H1 (cell line): ENCODE measurements around the gene LDLRAD1. TPM values are rescaled to one million over a fixed set of nuclear protein-coding genes. Genes with fewer than 3 reads are reported as not detected.

Source experiments
- CTCF ChIA-PET: fragments of 300-600 bp; sonication (Branson Sonifier 250); formaldehyde crosslinking; loops from one replicate; lab custom pipeline; 2021; ENCODE audit not compliant: partially characterized antibody; lab: Charles Lee
- POLR2A ChIA-PET: fragments of 300-600 bp; sonication (Branson Sonifier 250); formaldehyde crosslinking; loops from one replicate; lab custom pipeline; 2021; ENCODE audit warnings: inconsistent platforms; ENCODE audit not compliant: partially characterized antibody; lab: Charles Lee
- DNase-seq, 2 experiments: peaks; one replicate each; pipeline versions ENCODE4 v3.0.0 to v3.0.0-alpha.2; 2010 to 2022; ENCODE audit warnings: low spot score in 2 of 2, low read depth in 1 of 2, mixed read lengths in 1 of 2
- FAIRE-seq: peaks from 2 replicates; lab custom pipeline; 2011; peaks lifted over from hg19 to GRCh38; lab: Jason Lieb, UNC
- H2AFZ ChIP-seq: 2 replicates; pipeline ENCODE4 v1.8.1; 2012; ENCODE audit warnings: low read length, inconsistent platforms
- H2AK5ac ChIP-seq: 2 replicates; pipeline ENCODE4 v1.6.1; 2013; ENCODE audit warnings: low read depth, low read length
- H2BK120ac ChIP-seq: replicated peaks from 2 replicates; pipeline ENCODE3; 2013; ENCODE audit warnings: low read depth, low read length, inconsistent platforms
- H2BK12ac ChIP-seq: 2 replicates; pipeline ENCODE4 v1.6.1; 2013; ENCODE audit warnings: low read depth, low read length
- H2BK15ac ChIP-seq: 2 replicates; pipeline ENCODE4 v1.6.1; 2013; ENCODE audit warnings: low read length
- H2BK20ac ChIP-seq: 2 replicates; pipeline ENCODE4 v1.6.1; 2013; ENCODE audit warnings: low read length
- H2BK5ac ChIP-seq: 2 replicates; pipeline ENCODE4 v1.6.1; 2013; ENCODE audit warnings: low read depth, low read length
- H3K14ac ChIP-seq: 2 replicates; pipeline ENCODE4 v1.6.1; 2013; ENCODE audit warnings: inconsistent platforms; ENCODE audit not compliant: insufficient read length
- H3K18ac ChIP-seq: 2 replicates; pipeline ENCODE4 v1.6.1; 2013; ENCODE audit warnings: low read length; ENCODE audit errors: extremely low read depth
- H3K23ac ChIP-seq: 2 replicates; pipeline ENCODE4 v1.6.1; 2013; ENCODE audit warnings: inconsistent platforms; ENCODE audit not compliant: insufficient read length
- H3K23me2 ChIP-seq: 2 replicates; pipeline ENCODE4 v1.6.1; 2013; ENCODE audit warnings: low read depth, low read length
- H3K27ac ChIP-seq: 2 replicates; pipeline ENCODE4 v1.6.1; 2011; ENCODE audit warnings: low read depth, low read length, inconsistent platforms
- H3K27me3 ChIP-seq, 4 experiments: replicated peaks in 1 of 4; 1 replicate in 1 of 4; 2 replicates in 3 of 4; pipeline versions ENCODE4 v1.6.1 to v1.8.1; 2011 to 2013; ENCODE audit warnings: low read length in 3 of 4, mild to moderate bottlenecking in 3 of 4, inconsistent platforms in 2 of 4, mixed read lengths in 2 of 4, moderate library complexity in 1 of 4; ENCODE audit not compliant: control insufficient read depth in 3 of 4, insufficient read depth in 3 of 4; ENCODE audit errors: extremely low read depth in 1 of 4
- H3K36me3 ChIP-seq, 4 experiments: 2 replicates each; pipeline versions ENCODE4 v1.6.1 to v1.8.1; 2011 to 2013; ENCODE audit warnings: mild to moderate bottlenecking in 4 of 4, low read length in 3 of 4, moderate library complexity in 2 of 4, control low read depth in 1 of 4, inconsistent platforms in 1 of 4; ENCODE audit not compliant: insufficient read depth in 4 of 4, control insufficient read depth in 2 of 4
- H3K4ac ChIP-seq: replicated peaks from 2 replicates; pipeline ENCODE3; 2013; ENCODE audit warnings: low read length, low read depth, mixed read lengths, inconsistent platforms; ENCODE audit not compliant: insufficient read length
- H3K4me1 ChIP-seq, 4 experiments: replicated peaks in 1 of 4; 1 replicate in 1 of 4; 2 replicates in 3 of 4; pipeline versions ENCODE4 v1.6.1 to v1.8.1; 2011 to 2013; ENCODE audit warnings: low read length in 3 of 4, inconsistent platforms in 2 of 4, mixed read lengths in 1 of 4; ENCODE audit not compliant: insufficient read depth in 4 of 4, control insufficient read depth in 3 of 4
- H3K4me2 ChIP-seq, 2 experiments: 2 replicates each; pipeline versions ENCODE4 v1.6.1 to v1.8.1; 2011 to 2013; ENCODE audit warnings: low read depth in 2 of 2, low read length in 2 of 2, control low read depth in 1 of 2, inconsistent platforms in 1 of 2, mild to moderate bottlenecking in 1 of 2; ENCODE audit not compliant: insufficient read depth in 1 of 2
- H3K4me3 ChIP-seq, 4 experiments: fragments of 200-600, 300-600 bp in 1 of 4; sonication (generic), shearing (Covaris generic), sonication (Bioruptor Twin) in 1 of 4; 2 replicates each; pipeline versions ENCODE4 v1.5.1 to v1.8.1; 2011 to 2016; ENCODE audit warnings: low read length in 4 of 4, low read depth in 3 of 4, control low read depth in 2 of 4, inconsistent platforms in 2 of 4, mild to moderate bottlenecking in 2 of 4, mixed read lengths in 1 of 4, moderate library complexity in 1 of 4; ENCODE audit not compliant: insufficient read depth in 2 of 4; ENCODE audit errors: extremely low read depth in 1 of 4
- H3K56ac ChIP-seq: replicated peaks from 2 replicates; pipeline ENCODE3; 2013; ENCODE audit warnings: low read depth, mild to moderate bottlenecking, mixed read lengths, low read length, inconsistent platforms; ENCODE audit not compliant: insufficient read length
- H3K79me1 ChIP-seq: 2 replicates; pipeline ENCODE4 v1.6.1; 2013; ENCODE audit warnings: low read depth, low read length, control low read depth
- H3K79me2 ChIP-seq, 2 experiments: 2 replicates each; pipeline versions ENCODE4 v1.6.1 to v1.8.1; 2012 to 2013; ENCODE audit warnings: low read length in 2 of 2, mild to moderate bottlenecking in 2 of 2, inconsistent platforms in 1 of 2; ENCODE audit not compliant: insufficient read depth in 2 of 2, control insufficient read depth in 1 of 2
- H3K9ac ChIP-seq, 4 experiments: replicated peaks in 1 of 4; 1 replicate in 1 of 4; 2 replicates in 3 of 4; pipeline versions ENCODE4 v1.6.1 to v1.8.1; 2011 to 2013; ENCODE audit warnings: low read depth in 3 of 4, low read length in 3 of 4, control low read depth in 2 of 4, mild to moderate bottlenecking in 2 of 4, moderate library complexity in 2 of 4, inconsistent platforms in 1 of 4; ENCODE audit errors: extremely low read depth in 1 of 4
- H3K9me3 ChIP-seq, 2 experiments: 2 replicates each; pipeline versions ENCODE4 v1.6.1 to v1.8.1; 2012 to 2013; ENCODE audit warnings: mild to moderate bottlenecking in 2 of 2, moderate library complexity in 2 of 2, control low read depth in 1 of 2, inconsistent platforms in 1 of 2, low read depth in 1 of 2, low read length in 1 of 2, mixed read lengths in 1 of 2; ENCODE audit not compliant: insufficient read depth in 2 of 2
- H4K20me1 ChIP-seq, 2 experiments: replicated peaks in 1 of 2; 2 replicates each; pipeline versions ENCODE3 to v1.8.1; 2011 to 2013; ENCODE audit warnings: inconsistent platforms in 2 of 2, low read length in 2 of 2, mild to moderate bottlenecking in 1 of 2; ENCODE audit not compliant: insufficient read depth in 2 of 2, control insufficient read depth in 1 of 2
- H4K5ac ChIP-seq: 2 replicates; pipeline ENCODE4 v1.6.1; 2013; ENCODE audit warnings: low read length, low read depth, mixed read lengths, inconsistent platforms; ENCODE audit not compliant: insufficient read length
- H4K8ac ChIP-seq: 2 replicates; pipeline ENCODE4 v1.8.0; 2013; ENCODE audit warnings: mild to moderate bottlenecking, moderate library complexity, low read length, inconsistent platforms; ENCODE audit not compliant: insufficient read depth; ENCODE audit errors: extremely low read depth
- H4K91ac ChIP-seq: replicated peaks from 2 replicates; pipeline ENCODE3; 2013; ENCODE audit warnings: low read length, mixed read lengths, inconsistent platforms; ENCODE audit not compliant: insufficient read length
- CHD1 ChIP-seq: IDR thresholded peaks from 2 replicates; pipeline ENCODE4 v1.6.1; 2012; ENCODE audit warnings: low read depth, low read length, improper control_type of control experiment
- EGR1 ChIP-seq: IDR thresholded peaks from 2 replicates; pipeline ENCODE4 v1.6.1; 2011; ENCODE audit warnings: low read depth, low read length, borderline replicate concordance
- EP300 ChIP-seq, 2 experiments: IDR thresholded peaks; 1 replicate in 1 of 2; 2 replicates in 1 of 2; pipeline ENCODE4 v1.6.1; 2011 to 2012; ENCODE audit warnings: low read depth in 2 of 2, low read length in 2 of 2, mild to moderate bottlenecking in 2 of 2, borderline replicate concordance in 1 of 2, inconsistent platforms in 1 of 2, moderate library complexity in 1 of 2
- HDAC2 ChIP-seq, 2 experiments: fragments of 300-600 bp in 1 of 2; sonication (generic) in 1 of 2; IDR thresholded peaks; 2 replicates each; pipeline ENCODE4 v1.6.1; 2011 to 2012; ENCODE audit warnings: low read depth in 2 of 2, low read length in 2 of 2, mild to moderate bottlenecking in 2 of 2, moderate library complexity in 2 of 2, borderline replicate concordance in 1 of 2, inconsistent platforms in 1 of 2
- KDM5A ChIP-seq: fragments of 200-600 bp; IDR thresholded peaks from 2 replicates; pipeline ENCODE4 v1.7.1; 2012; ENCODE audit warnings: mild to moderate bottlenecking, low read length, inconsistent platforms, mixed read lengths
- NRF1 ChIP-seq: IDR thresholded peaks from 2 replicates; pipeline ENCODE4 v1.6.1; 2011; ENCODE audit warnings: mild to moderate bottlenecking, low read depth, low read length, improper control_type of control experiment
- POLR2A ChIP-seq, 2 experiments: IDR thresholded peaks; 1 replicate in 1 of 2; 2 replicates in 1 of 2; pipeline ENCODE4 v1.6.1; 2011; ENCODE audit warnings: low read depth in 2 of 2, low read length in 2 of 2, mild to moderate bottlenecking in 2 of 2; ENCODE audit errors: control extremely low read depth in 1 of 2
- RFX5 ChIP-seq: IDR thresholded peaks from 2 replicates; pipeline ENCODE4 v1.6.1; 2011; ENCODE audit warnings: low read depth, low read length, improper control_type of control experiment, borderline replicate concordance
- SP1 ChIP-seq: IDR thresholded peaks from 2 replicates; pipeline ENCODE4 v1.6.1; 2011; ENCODE audit warnings: low read depth, low read length
- TCF12 ChIP-seq: IDR thresholded peaks from 2 replicates; pipeline ENCODE4 v1.6.1; 2011; ENCODE audit warnings: low read depth, mild to moderate bottlenecking, low read length
- TEAD4 ChIP-seq: IDR thresholded peaks from 2 replicates; pipeline ENCODE4 v1.6.1; 2012; ENCODE audit warnings: low read depth, low read length, inconsistent platforms, mixed read lengths
- WGBS, 2 experiments: shearing (Covaris generic) in 1 of 2; methylation state at CpG; one replicate each; pipeline versions ENCODE4 v1.1.6 to v1.1.7; 2013 to 2015; ENCODE audit warnings: low lambda C conversion rate in 2 of 2, mixed read lengths in 2 of 2, inconsistent platforms in 1 of 2, low coverage in 1 of 2, missing lambda C conversion rate in 1 of 2; ENCODE audit not compliant: insufficient replicate concordance in 2 of 2, insufficient coverage in 1 of 2, insufficient read length in 1 of 2; ENCODE audit errors: extremely low coverage in 1 of 2, missing lambda C conversion rate in 1 of 2; 5-methylcytosine and 5-hydroxymethylcytosine counted together
- polyA plus RNA-seq, 7 experiments: library from polyadenylated mRNA; depleted of rRNA in 3 of 7; stranded (reverse) in 5 of 7; unstranded in 2 of 7; fragments of >200 nt in 5 of 7; fragments of 200-250 nt in 2 of 7; gene quantifications; 1 replicate in 5 of 7; 2 replicates in 1 of 7; 4 replicates in 1 of 7; pipeline versions ENCODE4 v1.2.1 to v1.2.3, GENCODE V29; 2011 to 2013; ENCODE audit warnings: missing spikeins in 2 of 7, mixed read lengths in 2 of 7
- total RNA-seq: library from RNA; stranded (reverse); fragmentation: NEBNext Ultra II Directional; extraction: Animal tissue kit (Norgen Biotek cat#: 25700); gene quantifications from 2 replicates; pipeline ENCODE4 v1.2.1, GENCODE V29; 2021

Gene LDLRAD1
- total and polyA plus RNA-seq, 2 of the 8 experiments (the other 6 are each of a cell fraction or from before 2014, with no cell fraction given): not detected

- ChIA-PET CTCF (interaction anchor here (0.6 to 1.3 kb wide), 5 partner anchors 15 to 260 kb away, joined by 3 read pairs; no protein-coding TSS in a partner anchor), POLR2A (interaction anchor here (0.6 to 2.4 kb wide), 8 partner anchors 8 to 141 kb away, joined by 3 to 10 read pairs (median 4); no protein-coding TSS in a partner anchor)
- peak within 1 kb of the TSS; percentile 90 for H3K27ac ChIP-seq
- H3K9ac ChIP-seq: peak within 1 kb of the TSS; percentile 63 to 82 (median 76)
- H2BK15ac ChIP-seq: no peak within 1 kb of the TSS
- H3K56ac ChIP-seq: peak within 1 kb of the TSS; percentile 81
- no peak within 1 kb of the TSS for H2BK20ac ChIP-seq
- H3K23ac ChIP-seq: no peak within 1 kb of the TSS
- H4K91ac ChIP-seq: peak within 1 kb of the TSS; percentile 40
- H3K18ac ChIP-seq: peak within 1 kb of the TSS; percentile 84; the same call in 1 of the 2 replicates
- H2BK12ac ChIP-seq: no peak within 1 kb of the TSS; the same call in 1 of the 2 replicates
- no peak within 1 kb of the TSS for H2AK5ac ChIP-seq
- H2BK120ac ChIP-seq: no peak within 1 kb of the TSS
- peak within 1 kb of the TSS; percentile 28 for H2BK5ac ChIP-seq
- WGBS, 2 experiments: 1% methylated on average over 58 of the region's 59 CpGs; no CpG with 5 or more reads in 1 of the 2 experiments
- H3K14ac ChIP-seq: no peak within 1 kb of the TSS
- H3K4me3 ChIP-seq: peak within 1 kb of the TSS; percentile 72 to 96 (median 81)
- DNase-seq: peak; percentile 88 to 90
- peak; percentile 50 for FAIRE-seq
- peak within 1 kb of the TSS; percentile 75 to 90 for H3K4me2 ChIP-seq
- peak within 1 kb of the TSS; percentile 43 for H4K5ac ChIP-seq
- peaks cover 0 to 5% (median 3%) of the 10 kb centered on the region in 4 experiments; a peak in 4 of 7 replicates for H3K4me1 ChIP-seq
- no peaks in the 10 kb centered on the region for H4K20me1 ChIP-seq
- no peaks in the 10 kb centered on the region for H3K27me3 ChIP-seq
- H3K36me3 ChIP-seq: no peaks in the 10 kb centered on the region
- H3K79me1 ChIP-seq: peaks cover 2% of the 10 kb centered on the region; the same call in 1 of the 2 replicates
- peak within 1 kb of the TSS; percentile 91; the same call in 1 of the 2 replicates for H4K8ac ChIP-seq
- no peaks in the 10 kb centered on the region for H3K9me3 ChIP-seq
- peak within 1 kb of the TSS; percentile 65 for H2AFZ ChIP-seq
- H3K4ac ChIP-seq: peak within 1 kb of the TSS; percentile 14
- H3K23me2 ChIP-seq: no peaks in the 10 kb centered on the region
- peaks cover 7 to 42% of the 10 kb centered on the region in 2 experiments; a peak in 3 of 4 replicates for H3K79me2 ChIP-seq
- no peak for TF ChIP-seq NRF1
- TF ChIP-seq TEAD4: peak; percentile 79
- TF ChIP-seq POLR2A (IDR thresholded peaks at IDR 0.05; ENCODE audit: control extremely low read depth in 1 of 2, low read depth in 2 of 2, low read length in 2 of 2): peak in 1 of 2 experiments; percentile 55; a peak in 2 of 3 replicates
- peak in 1 of 2 experiments; percentile 42; a peak in 1 of 4 replicates for TF ChIP-seq HDAC2 (IDR thresholded peaks at IDR 0.05; ENCODE audit: borderline replicate concordance in 1 of 2, low read depth in 2 of 2, low read length in 2 of 2)
- peak; percentile 61; the same call in 1 of the 2 replicates for TF ChIP-seq KDM5A
- no peak for TF ChIP-seq TCF12
- no peak for TF ChIP-seq EGR1
- TF ChIP-seq RFX5: no peak
- TF ChIP-seq CHD1: no peak
- no peak for TF ChIP-seq EP300 (IDR thresholded peaks at IDR 0.05; ENCODE audit: borderline replicate concordance in 1 of 2, low read depth in 2 of 2, low read length in 2 of 2)
- no peak; the same call in 1 of the 2 replicates for TF ChIP-seq SP1
Observed at GRCh38 chr1:54052934-54053744, 35.2 kb upstream of the LDLRAD1 start, which contains the start of the genes TCEANC2 and TMEM59. TSS of gene TCEANC2 (plus strand) at chr1:54053608. CDS start at chr1:54054423, 815 bp downstream. TSS of gene TMEM59 (minus strand) at chr1:54053204. CDS start at chr1:54053188, 16 bp downstream.
